B cell (primary cell): ENCODE data around the gene STAT4. TPM values are rescaled to one million over a fixed set of nuclear protein-coding genes. Genes with fewer than 3 reads are reported as not detected.

Source experiments
- ATAC-seq: fragments of 200-7000 bp; cut with Tn5 transposase; one replicate; pipeline ENCODE4 v1.10.0; 2021; ENCODE audit warnings: low read depth, mild to moderate bottlenecking, moderate number of reproducible peaks, moderate library complexity
- CTCF ChIA-PET: fragments of 350-600 bp; sonication (Branson Sonifier 250); formaldehyde crosslinking; loops from one replicate; lab custom pipeline; 2021; ENCODE audit warnings: antibody characterized with exemption, inconsistent platforms; lab: Charles Lee
- POLR2A ChIA-PET: fragments of 350-600 bp; sonication (Branson Sonifier 250); formaldehyde crosslinking; loops from one replicate; lab custom pipeline; 2021; ENCODE audit warnings: antibody characterized with exemption; lab: Charles Lee
- DNase-seq: peaks from one replicate; pipeline ENCODE4 v3.0.0; 2013
- H2AFZ ChIP-seq: 2 replicates; pipeline ENCODE4 v1.6.1; 2012; ENCODE audit warnings: mild to moderate bottlenecking, low read depth, low read length; ENCODE audit not compliant: insufficient read depth, poor library complexity, severe bottlenecking
- H3K27ac ChIP-seq, 2 donors: 1 replicate in 1 of 2; 2 replicates in 1 of 2; pipeline ENCODE4 v1.5.1; 2012 to 2013; ENCODE audit warnings: low read length in 2 of 2, mild to moderate bottlenecking in 2 of 2, moderate library complexity in 1 of 2
- H3K27me3 ChIP-seq, 4 experiments: fragments of 200-600 bp in 1 of 4; sonication (generic) in 1 of 4; replicated peaks in 1 of 4; 1 replicate in 2 of 4; 2 replicates in 2 of 4; pipeline versions ENCODE4 v1.6.1 to v1.7.0; 2013 to 2016; ENCODE audit warnings: low read length in 3 of 4, mild to moderate bottlenecking in 2 of 4, mixed read lengths in 1 of 4, moderate library complexity in 1 of 4; ENCODE audit not compliant: insufficient read depth in 4 of 4, control insufficient read depth in 3 of 4; ENCODE audit errors: control extremely low read depth in 1 of 4
- H3K36me3 ChIP-seq, 2 experiments: replicated peaks in 1 of 2; 1 replicate in 1 of 2; 2 replicates in 1 of 2; pipeline versions ENCODE4 v1.6.1 to v1.7.1; 2013; ENCODE audit warnings: low read length in 1 of 2; ENCODE audit not compliant: insufficient read depth in 2 of 2, control insufficient read depth in 1 of 2; ENCODE audit errors: control extremely low read depth in 1 of 2, extremely low read depth in 1 of 2
- H3K4me1 ChIP-seq, 2 donors: fragments of 200-600 bp in 1 of 2; sonication (generic) in 1 of 2; 1 replicate in 1 of 2; 2 replicates in 1 of 2; pipeline versions ENCODE4 v1.5.1 to v1.6.1; 2013 to 2017; ENCODE audit warnings: low read length in 2 of 2; ENCODE audit not compliant: control insufficient read depth in 2 of 2, insufficient read depth in 2 of 2
- H3K4me2 ChIP-seq: replicated peaks from 2 replicates; pipeline ENCODE3; 2012; ENCODE audit warnings: mild to moderate bottlenecking, low read depth, low read length; ENCODE audit not compliant: poor library complexity, severe bottlenecking
- H3K4me3 ChIP-seq, 5 experiments: fragments of 200-600 bp in 1 of 5; sonication (generic) in 1 of 5; 1 replicate in 3 of 5; 2 replicates in 2 of 5; pipeline versions ENCODE4 v1.5.1 to v1.7.0; 2011 to 2016; ENCODE audit warnings: low read length in 4 of 5, mild to moderate bottlenecking in 4 of 5, low read depth in 2 of 5, control low read depth in 1 of 5, moderate library complexity in 1 of 5; ENCODE audit not compliant: insufficient read depth in 1 of 5; ENCODE audit errors: control extremely low read depth in 1 of 5, extremely low read depth in 1 of 5
- H3K79me2 ChIP-seq: fragments of 200-600 bp; sonication (generic); one replicate; pipeline ENCODE4 v1.6.0; 2016; ENCODE audit warnings: low read length; ENCODE audit not compliant: control insufficient read depth, insufficient read depth
- H3K9ac ChIP-seq: fragments of 200-600 bp; sonication (generic); 2 replicates; pipeline ENCODE4 v1.6.1; 2017; ENCODE audit warnings: mild to moderate bottlenecking, low read length, moderate library complexity
- H3K9me3 ChIP-seq, 3 donors: one replicate each; pipeline versions ENCODE4 v1.6.1 to v1.7.1; 2013; ENCODE audit warnings: low read length in 2 of 3; ENCODE audit not compliant: control insufficient read depth in 2 of 3, insufficient read depth in 1 of 3; ENCODE audit errors: control extremely low read depth in 1 of 3
- H4K20me1 ChIP-seq: 2 replicates; pipeline ENCODE4 v1.6.0; 2012; ENCODE audit warnings: mild to moderate bottlenecking, low read length; ENCODE audit not compliant: insufficient read depth, control insufficient read depth, poor library complexity, severe bottlenecking
- H3K27ac Mint-ChIP-seq: one replicate; pipeline ENCODE4 v1.8.0; 2021; ENCODE audit warnings: mixed read lengths
- H3K27me3 Mint-ChIP-seq: one replicate; pipeline ENCODE4 v1.8.0; 2021; ENCODE audit warnings: mixed read lengths
- H3K4me1 Mint-ChIP-seq: one replicate; pipeline ENCODE4 v1.8.0; 2021; ENCODE audit warnings: mixed read lengths
- H3K4me3 Mint-ChIP-seq: one replicate; pipeline ENCODE4 v1.8.0; 2021; ENCODE audit warnings: mixed read lengths
- H3K9me3 Mint-ChIP-seq: one replicate; pipeline ENCODE4 v1.8.0; 2022; ENCODE audit warnings: mixed read lengths; ENCODE audit not compliant: insufficient read depth
- EZH2 ChIP-seq: IDR thresholded peaks from 2 replicates; pipeline ENCODE4 v1.6.1; 2012; ENCODE audit warnings: borderline replicate concordance, low read depth, mild to moderate bottlenecking, moderate library complexity, low read length; ENCODE audit not compliant: insufficient read depth, poor library complexity, severe bottlenecking
- WGBS: methylation state at CpG from one replicate; pipeline ENCODE4 v1.1.5; 2013; ENCODE audit warnings: missing lambda C conversion rate; ENCODE audit not compliant: insufficient coverage; 5-methylcytosine and 5-hydroxymethylcytosine counted together
- intact Hi-C: fragments of 100-400 bp; cut with micrococcal nuclease; formaldehyde crosslinking; loops from one replicate; pipeline ENCODE4 v1.10.0; 2022
- polyA plus RNA-seq: library from polyadenylated mRNA; depleted of rRNA; stranded (reverse); fragments of >200 nt; gene quantifications from 2 replicates; pipeline ENCODE4 v1.2.3, GENCODE V29; 2012
- total RNA-seq, 2 donors: library from RNA; stranded (reverse); fragments of 120-200 nt in 1 of 2; gene quantifications; 1 replicate in 1 of 2; 2 replicates in 1 of 2; pipeline versions ENCODE4 v1.2.3 to v1.2.4, GENCODE V29; 2013 to 2022
- TF ChIP-seq, protein P1 (sequence below): fragments of 200-600 bp; IDR thresholded peaks from one replicate; pipeline ENCODE4 v1.8.0; 2022; ENCODE audit warnings: antibody characterized with exemption, mild to moderate bottlenecking

Gene STAT4
- total and polyA plus RNA-seq, 2 donors (not counting 1 experiment from before 2014, with no cell fraction given): 2.0 to 62.1 TPM

GRCh38 chr2:191158193-191158592 lies 7.4 kb upstream of the STAT4 start:
- intact Hi-C loops: loop anchor here (5.0 kb wide), 1 partner anchor 376 kb away; no protein-coding TSS in a partner anchor
- Histone ChIP-seq H3K36me3 (no peaks in the 10 kb centered on the region), H3K27me3 (peaks cover 0 to 4% (median 0%) of the 10 kb centered on the region in 4 experiments), H3K9ac (no peak overlapping the region), H4K20me1 (no peaks in the 10 kb centered on the region), H3K4me2 (no peak overlapping the region), H3K4me1 (no peaks in the 10 kb centered on the region), H3K9me3 (no peaks in the 10 kb centered on the region), H3K27ac (no peak overlapping the region), H2AFZ (no peak overlapping the region), H3K79me2 (no peaks in the 10 kb centered on the region), H3K4me3 (no peak overlapping the region)
- Mint-ChIP-seq H3K4me1 (no peaks in the 10 kb centered on the region), H3K27ac (no peak overlapping the region), H3K9me3 (no peaks in the 10 kb centered on the region), H3K27me3 (peaks cover 25% of the 10 kb centered on the region), H3K4me3 (no peak overlapping the region)
- no peak for TF ChIP-seq EZH2
- TF ChIP-seq, protein P1, sequence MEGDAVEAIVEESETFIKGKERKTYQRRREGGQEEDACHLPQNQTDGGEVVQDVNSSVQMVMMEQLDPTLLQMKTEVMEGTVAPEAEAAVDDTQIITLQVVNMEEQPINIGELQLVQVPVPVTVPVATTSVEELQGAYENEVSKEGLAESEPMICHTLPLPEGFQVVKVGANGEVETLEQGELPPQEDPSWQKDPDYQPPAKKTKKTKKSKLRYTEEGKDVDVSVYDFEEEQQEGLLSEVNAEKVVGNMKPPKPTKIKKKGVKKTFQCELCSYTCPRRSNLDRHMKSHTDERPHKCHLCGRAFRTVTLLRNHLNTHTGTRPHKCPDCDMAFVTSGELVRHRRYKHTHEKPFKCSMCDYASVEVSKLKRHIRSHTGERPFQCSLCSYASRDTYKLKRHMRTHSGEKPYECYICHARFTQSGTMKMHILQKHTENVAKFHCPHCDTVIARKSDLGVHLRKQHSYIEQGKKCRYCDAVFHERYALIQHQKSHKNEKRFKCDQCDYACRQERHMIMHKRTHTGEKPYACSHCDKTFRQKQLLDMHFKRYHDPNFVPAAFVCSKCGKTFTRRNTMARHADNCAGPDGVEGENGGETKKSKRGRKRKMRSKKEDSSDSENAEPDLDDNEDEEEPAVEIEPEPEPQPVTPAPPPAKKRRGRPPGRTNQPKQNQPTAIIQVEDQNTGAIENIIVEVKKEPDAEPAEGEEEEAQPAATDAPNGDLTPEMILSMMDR: no peak
- WGBS: 40% methylated on average over 1 of the region's 2 CpGs
- ChIA-PET CTCF (interaction anchor here (1.0 to 13.3 kb wide), 5 partner anchors 12 to 1004 kb away, joined by 3 to 418 read pairs (median 4); no protein-coding TSS in a partner anchor), POLR2A (no interaction called here)
- DNase-seq (no peak), ATAC-seq (no peak)

DNA sequence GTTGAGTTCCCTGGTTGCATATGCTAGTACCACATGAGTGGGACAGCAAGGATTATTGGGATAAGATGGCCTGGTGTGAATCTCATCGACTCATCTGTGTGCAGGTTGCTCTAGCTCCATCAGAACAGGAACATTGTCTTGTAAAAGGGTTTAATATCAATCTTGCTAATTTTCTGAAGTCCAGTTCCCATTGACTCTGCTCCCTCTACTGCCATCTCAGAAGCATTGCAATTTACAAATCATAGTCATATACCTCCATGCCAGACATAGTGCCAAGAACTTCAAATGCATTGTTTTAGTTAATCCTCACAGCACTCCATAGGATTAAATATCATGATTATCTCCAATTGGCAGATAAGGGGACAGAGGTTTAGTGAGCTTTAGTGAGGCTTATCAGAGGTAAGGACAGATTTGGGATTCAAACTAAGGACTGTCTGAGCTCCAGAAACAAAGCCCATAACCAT lies 4.8 kb upstream of the STAT4 start:
- intact Hi-C loops: loop anchor here (1.0 to 5.0 kb wide), 2 partner anchors 103 to 373 kb away; no protein-coding TSS in a partner anchor
- no peak overlapping the region for H3K9ac ChIP-seq
- Mint-ChIP-seq H3K4me3 (no peak overlapping the region), H3K4me1 (peaks cover 18% of the 10 kb centered on the region), H3K27ac (no peak overlapping the region), H3K27me3 (peaks cover 22% of the 10 kb centered on the region), H3K9me3 (no peaks in the 10 kb centered on the region)
- H2AFZ ChIP-seq: no peak overlapping the region
- H3K9me3 ChIP-seq: no peaks in the 10 kb centered on the region
- DNase-seq (peak; percentile 51), ATAC-seq (no peak)
- no peaks in the 10 kb centered on the region for H3K79me2 ChIP-seq
- no peak for TF ChIP-seq EZH2
- TF ChIP-seq, protein P1: peak; percentile 71
- H3K36me3 ChIP-seq: no peaks in the 10 kb centered on the region
- peaks cover 3 to 9% of the 10 kb centered on the region in 2 donors for H3K4me1 ChIP-seq
- no CpG with 5 or more reads among the region's 1 CpG for WGBS
- H3K27ac ChIP-seq: no peak overlapping the region
- peaks cover 0 to 4% (median 0%) of the 10 kb centered on the region in 4 experiments for H3K27me3 ChIP-seq
- H3K4me2 ChIP-seq: no peak overlapping the region
- POLR2A ChIA-PET: interaction anchor here (1.2 kb wide), 1 partner anchor 103 kb away, joined by 8 read pairs; no protein-coding TSS in a partner anchor
- H3K4me3 ChIP-seq: no peak overlapping the region
- CTCF ChIA-PET: interaction anchor here (0.6 to 13.3 kb wide), 33 partner anchors 10 to 397 kb away, joined by 3 to 418 read pairs (median 4); partner anchors contain the start of gene STAT1
- no peaks in the 10 kb centered on the region for H4K20me1 ChIP-seq
